Measurements from ENCODE around the gene FAM219A.

FAM219A gene

GRCh38 chr9:34458013-34458958 lies at the start of gene FAM219A, which contains the start of gene DNAI1:
Gene FAM219A, minus strand, starts transcription at chr9:34458570. Its CDS starts 307 bp downstream, at chr9:34458263.
Gene DNAI1, plus strand, starts transcription at chr9:34458805. Its CDS starts 201 bp downstream, at chr9:34459006.
- no peak for TF ChIP-seq CTCF (IDR thresholded peaks at IDR 0.05; ENCODE audit: borderline replicate concordance, insufficient read depth, low read depth, low read length)
- H3K4me3 ChIP-seq (ENCODE audit: low read depth, low read length), result peak within 1 kb of the TSS; percentile 44

GRCh38 chr9:34507966-34508365 lies 49.6 kb upstream of the FAM219A start:
- TF ChIP-seq CTCF (IDR thresholded peaks at IDR 0.05; ENCODE audit: borderline replicate concordance, insufficient read depth, low read depth, low read length), result no peak

GRCh38 chr9:34507556-34507955 lies 49.2 kb upstream of the FAM219A start:
- H3K4me3 ChIP-seq (ENCODE audit: low read depth, low read length), result no peak overlapping the region
- no peak for TF ChIP-seq CTCF (IDR thresholded peaks at IDR 0.05; ENCODE audit: borderline replicate concordance, insufficient read depth, low read depth, low read length)

More at GRCh38 chr9:34507966-34508365, 49.6 kb upstream of the FAM219A start:
- H3K4me3 ChIP-seq (ENCODE audit: low read depth, low read length), result no peak overlapping the region

GRCh38 chr9:34506623-34507022 lies 48.3 kb upstream of the FAM219A start:
- no peak for TF ChIP-seq CTCF (IDR thresholded peaks at IDR 0.05; ENCODE audit: borderline replicate concordance, insufficient read depth, low read depth, low read length)
- H3K4me3 ChIP-seq (ENCODE audit: low read depth, low read length), result no peak overlapping the region

GRCh38 chr9:34505370-34506120 lies 47.2 kb upstream of the FAM219A start:
- H3K4me3 ChIP-seq (ENCODE audit: low read depth, low read length), result no peak overlapping the region
- no peak for TF ChIP-seq CTCF (IDR thresholded peaks at IDR 0.05; ENCODE audit: borderline replicate concordance, insufficient read depth, low read depth, low read length)

- no peak for TF ChIP-seq CTCF (IDR thresholded peaks at IDR 0.05; ENCODE audit: borderline replicate concordance, insufficient read depth, low read depth, low read length)
These were observed 45.0 kb upstream of the FAM219A start for GRCh38 chr9:34503406-34503805.

More at GRCh38 chr9:34503406-34503805, 45.0 kb upstream of the FAM219A start:
- H3K4me3 ChIP-seq (ENCODE audit: low read depth, low read length), result no peak overlapping the region

All from GM12875 (cell line).